ENCODE results near the gene PAF1. TPM values are rescaled to one million over a fixed set of nuclear protein-coding genes. Genes with fewer than 3 reads are reported as not detected.

The PAF1 gene
- total RNA-seq, 2 donors from 2014 or later: 16.9 to 49.8 TPM

DNA sequence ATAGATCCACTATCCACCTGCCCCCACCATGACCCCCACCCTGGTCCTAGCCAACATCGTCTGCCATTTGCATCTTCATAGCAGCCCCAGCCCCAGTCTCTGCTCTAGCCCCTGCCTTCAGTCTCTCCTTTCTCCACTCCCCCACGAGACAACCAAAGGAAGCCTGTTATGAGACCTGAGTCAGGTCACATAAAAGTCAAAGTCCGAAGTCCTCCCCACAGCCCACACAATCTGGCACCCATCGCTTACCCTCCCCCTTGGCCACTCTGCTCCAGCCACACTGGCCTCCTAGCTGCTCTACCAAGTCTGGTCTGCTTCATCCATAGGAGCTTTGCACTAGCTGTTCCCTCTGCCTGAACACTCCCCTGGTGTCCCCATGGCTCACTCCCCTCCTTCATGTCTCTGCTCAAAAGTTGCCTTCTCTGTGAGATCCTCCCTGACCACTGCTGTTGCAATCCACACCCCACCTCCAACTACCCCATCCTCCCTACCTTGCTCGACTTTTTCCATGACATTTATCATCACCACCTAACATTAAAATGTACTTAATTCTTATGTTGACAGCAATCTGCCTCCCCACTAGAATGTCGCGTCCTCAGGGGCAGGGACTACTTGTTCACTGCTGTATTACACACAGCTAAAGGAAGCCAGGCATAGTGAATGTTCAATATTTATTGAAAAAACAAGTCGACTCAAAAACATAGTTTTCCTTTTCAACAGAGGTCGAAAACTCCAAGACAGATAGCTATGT, 20.4 kb upstream of the PAF1 start:
- Histone ChIP-seq H3K36me3 (replicated peaks in 1 of 2; ENCODE audit: insufficient read depth in 1 of 2, low read depth in 2 of 2) (no peaks in the 10 kb centered on the region), H3K27me3 (no peaks in the 10 kb centered on the region), H3K4me1 (peaks cover 54% of the 10 kb centered on the region), H3K4me3 (no peak overlapping the region), H3K27ac (peak overlapping the region; percentile 88 to 98 (median 96)), H3K9me3 (no peaks in the 10 kb centered on the region)
- TF ChIP-seq POLR2A (IDR thresholded peaks at IDR 0.05) (peak in 2 of 3 donors; percentile 64 to 71), CTCF (IDR thresholded peaks at IDR 0.05) (peak in 1 of 7 experiments; percentile 11)
- ATAC-seq (peak; percentile 3), DNase-seq (peak; percentile 71 to 84 (median 78))
- 2 to 3% methylated on average over 9 of the region's 9 CpGs for WGBS, 2 donors
- intact Hi-C loops (cut with DNase I): loop anchor here (10.0 kb wide), 1 partner anchor 66 kb away; the partner anchor contains the start of gene SAMD4B

- Histone ChIP-seq H3K4me3 (no peak overlapping the region), H3K27ac (peak overlapping the region; percentile 88 to 98 (median 96)), H3K4me1 (peaks cover 59% of the 10 kb centered on the region), H3K36me3 (replicated peaks in 1 of 2; ENCODE audit: insufficient read depth in 1 of 2, low read depth in 2 of 2) (no peaks in the 10 kb centered on the region), H3K27me3 (no peaks in the 10 kb centered on the region), H3K9me3 (no peaks in the 10 kb centered on the region)
- 18 to 58% methylated on average over 1 of the region's 1 CpG for WGBS, 2 donors
- ATAC-seq: no peak
- DNase-seq: no peak
- TF ChIP-seq POLR2A (IDR thresholded peaks at IDR 0.05) (no peak), CTCF (IDR thresholded peaks at IDR 0.05) (no peak)
- intact Hi-C loops (cut with DNase I): loop anchor here (10.0 kb wide), 1 partner anchor 66 kb away; the partner anchor contains the start of gene SAMD4B
Observed at GRCh38 chr19:39410831-39411080, 19.9 kb upstream of the PAF1 start.

- intact Hi-C loops (cut with DNase I): loop anchor here (10.0 kb wide), 1 partner anchor 65 kb away; the partner anchor contains the start of gene SAMD4B
- Histone ChIP-seq H3K4me3 (peak overlapping the region; percentile 10 to 42), H3K27ac (peak overlapping the region; percentile 88 to 98 (median 96)), H3K27me3 (no peaks in the 10 kb centered on the region), H3K4me1 (peaks cover 63% of the 10 kb centered on the region), H3K9me3 (no peaks in the 10 kb centered on the region), H3K36me3 (replicated peaks in 1 of 2; ENCODE audit: insufficient read depth in 1 of 2, low read depth in 2 of 2) (no peaks in the 10 kb centered on the region)
- 2 to 4% methylated on average over 23 to 34 of the region's 35 CpGs for WGBS, 2 donors
- ATAC-seq (peak; percentile 3), DNase-seq (peak; percentile 63 to 78 (median 70))
- TF ChIP-seq CTCF (IDR thresholded peaks at IDR 0.05): no peak
- peak in 2 of 3 donors; percentile 67 to 76 for TF ChIP-seq POLR2A (IDR thresholded peaks at IDR 0.05)
Observed at GRCh38 chr19:39410017-39410830, 19.3 kb upstream of the PAF1 start.

GRCh38 chr19:39409208-39410016, 18.5 kb upstream of the PAF1 start:
- H3K27me3 ChIP-seq: no peaks in the 10 kb centered on the region
- 1 to 2% methylated on average over 25 to 49 of the region's 52 CpGs for whole genome bisulfite sequencing, 2 donors
- peak overlapping the region; percentile 10 to 42 for H3K4me3 ChIP-seq
- no peaks in the 10 kb centered on the region for H3K9me3 ChIP-seq
- peaks cover 63% of the 10 kb centered on the region for H3K4me1 ChIP-seq
- H3K27ac ChIP-seq: peak overlapping the region; percentile 92 to 98 (median 96)
- TF ChIP-seq POLR2A (IDR thresholded peaks at IDR 0.05): peak; percentile 90 to 93 (median 91)
- peak in 1 of 7 experiments; percentile 9 for TF ChIP-seq CTCF (IDR thresholded peaks at IDR 0.05)
- intact Hi-C loops (cut with DNase I): loop anchor here (10.0 kb wide), 1 partner anchor 65 kb away; the partner anchor contains the start of gene SAMD4B
- peak; percentile 95 to 98 (median 96) for DNase-seq
- ATAC-seq: peak; percentile 34
- no peaks in the 10 kb centered on the region for H3K36me3 ChIP-seq (replicated peaks in 1 of 2; ENCODE audit: insufficient read depth in 1 of 2, low read depth in 2 of 2)
